Upper lobe of left lung (tissue), 4 donors: ENCODE measurements around the gene MAT1A.
"Not testable (repeated sequence)": the region's sequence is repeated elsewhere in the genome, so short reads cannot be mapped to it uniquely, and the experiment has no call there.

Source experiments
- POLR2A ChIP-seq, 4 donors: fragments of 450-650 bp; IDR thresholded peaks; one replicate each; pipeline ENCODE4 v1.5.1; 2016 to 2017; ENCODE audit warnings: antibody characterized with exemption in 4 of 4, mild to moderate bottlenecking in 2 of 4
- TF ChIP-seq, protein P1 (sequence below), 6 experiments: fragments of 450-650 bp in 4 of 6; fragments of 200-600 bp in 2 of 6; sonication (generic) in 2 of 6; IDR thresholded peaks; one replicate each; pipeline ENCODE4 v1.5.1; 2016 to 2019; ENCODE audit warnings: antibody characterized with exemption in 6 of 6

- TF ChIP-seq, protein P1, sequence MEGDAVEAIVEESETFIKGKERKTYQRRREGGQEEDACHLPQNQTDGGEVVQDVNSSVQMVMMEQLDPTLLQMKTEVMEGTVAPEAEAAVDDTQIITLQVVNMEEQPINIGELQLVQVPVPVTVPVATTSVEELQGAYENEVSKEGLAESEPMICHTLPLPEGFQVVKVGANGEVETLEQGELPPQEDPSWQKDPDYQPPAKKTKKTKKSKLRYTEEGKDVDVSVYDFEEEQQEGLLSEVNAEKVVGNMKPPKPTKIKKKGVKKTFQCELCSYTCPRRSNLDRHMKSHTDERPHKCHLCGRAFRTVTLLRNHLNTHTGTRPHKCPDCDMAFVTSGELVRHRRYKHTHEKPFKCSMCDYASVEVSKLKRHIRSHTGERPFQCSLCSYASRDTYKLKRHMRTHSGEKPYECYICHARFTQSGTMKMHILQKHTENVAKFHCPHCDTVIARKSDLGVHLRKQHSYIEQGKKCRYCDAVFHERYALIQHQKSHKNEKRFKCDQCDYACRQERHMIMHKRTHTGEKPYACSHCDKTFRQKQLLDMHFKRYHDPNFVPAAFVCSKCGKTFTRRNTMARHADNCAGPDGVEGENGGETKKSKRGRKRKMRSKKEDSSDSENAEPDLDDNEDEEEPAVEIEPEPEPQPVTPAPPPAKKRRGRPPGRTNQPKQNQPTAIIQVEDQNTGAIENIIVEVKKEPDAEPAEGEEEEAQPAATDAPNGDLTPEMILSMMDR (IDR thresholded peaks at IDR 0.05), result not testable (repeated sequence)
- not testable (repeated sequence) for TF ChIP-seq POLR2A (IDR thresholded peaks at IDR 0.05)
Measured at GRCh38 chr10:80250399-80250798, 39.1 kb downstream of the MAT1A start.
